HG03060 (cell line): ENCODE data around the gene KRT13.

ENCODE experiments used
- ATAC-seq: cut with Tn5 transposase; IDR thresholded peaks from one replicate; pipeline ENCODE4 v1.9.1; 2021; ENCODE audit warnings: low read depth, moderate number of reproducible peaks; ENCODE audit not compliant: unreplicated experiment

KRT13 gene

GRCh38 chr17:41521574-41522261, 16.3 kb upstream of the KRT13 start:
- no peak for ATAC-seq

GRCh38 chr17:41520821-41521521, 15.6 kb upstream of the KRT13 start:
- ATAC-seq, result no peak

GRCh38 chr17:41519501-41520224, 14.3 kb upstream of the KRT13 start:
- no peak for ATAC-seq

DNA sequence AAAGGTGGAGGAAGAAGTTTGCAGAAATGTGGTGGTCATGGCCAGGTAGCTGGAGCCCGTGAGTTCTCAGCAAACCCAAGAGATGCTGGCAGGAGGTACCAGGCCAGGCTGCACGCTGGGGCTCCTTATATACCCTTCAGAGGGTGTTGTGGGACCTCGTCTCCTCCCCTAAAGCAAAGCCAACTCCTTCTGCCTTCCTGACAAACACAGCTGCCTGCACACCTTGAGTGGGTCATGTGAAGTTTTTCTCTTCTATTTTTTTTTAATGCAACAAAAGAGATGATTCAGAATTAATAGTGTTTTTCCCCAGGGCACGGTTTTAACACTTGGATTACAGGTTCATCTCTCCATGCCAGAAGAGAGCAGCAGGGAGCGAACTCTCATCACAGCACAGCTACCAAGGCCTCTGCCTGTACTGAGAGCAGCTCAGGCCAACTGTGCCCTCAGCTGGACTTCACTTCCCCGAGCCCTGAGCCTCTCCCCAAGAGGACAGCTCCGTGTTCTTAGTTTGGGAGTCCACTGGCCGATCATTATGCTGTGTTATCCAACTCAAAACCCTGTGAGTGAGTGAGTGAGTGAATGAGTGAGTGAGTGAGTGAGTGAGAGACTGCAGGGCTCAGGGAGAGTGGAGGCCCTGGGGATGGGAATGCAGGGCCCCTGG, 13.5 kb upstream of the KRT13 start, which contains the start of gene KRT15:
TSS of gene KRT15 (minus strand) at position 102 of the 661 bp plus-strand sequence. CDS start at position 39, 63 bp downstream.
- no peak for ATAC-seq

GRCh38 chr17:41518031-41518430, 12.6 kb upstream of the KRT13 start:
- ATAC-seq, result no peak

DNA sequence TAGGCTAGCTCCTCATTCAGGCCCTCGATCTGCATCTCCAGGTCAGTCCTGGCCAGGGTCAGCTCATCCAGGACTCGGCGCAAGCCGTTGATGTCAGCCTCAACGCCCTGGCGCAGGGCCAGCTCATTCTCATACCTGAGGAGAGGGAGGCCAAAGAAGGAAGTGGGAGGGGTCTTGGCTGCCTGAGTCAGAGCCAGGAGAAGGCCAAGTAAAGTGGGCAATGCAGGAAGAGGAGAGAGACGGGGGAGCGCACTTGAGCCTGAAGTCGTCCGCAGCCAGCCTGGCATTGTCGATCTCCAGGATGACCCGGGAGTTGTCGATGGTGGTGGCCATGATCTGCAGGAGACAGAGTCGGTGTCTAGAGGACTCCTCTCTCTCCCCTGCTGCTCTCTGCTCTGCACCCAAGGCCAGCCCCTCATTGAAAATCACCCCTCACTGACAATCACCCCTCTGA, 11.4 kb upstream of the KRT13 start:
- no peak for ATAC-seq

- ATAC-seq, result no peak
These were observed 10.9 kb upstream of the KRT13 start for GRCh38 chr17:41516147-41516829.

DNA sequence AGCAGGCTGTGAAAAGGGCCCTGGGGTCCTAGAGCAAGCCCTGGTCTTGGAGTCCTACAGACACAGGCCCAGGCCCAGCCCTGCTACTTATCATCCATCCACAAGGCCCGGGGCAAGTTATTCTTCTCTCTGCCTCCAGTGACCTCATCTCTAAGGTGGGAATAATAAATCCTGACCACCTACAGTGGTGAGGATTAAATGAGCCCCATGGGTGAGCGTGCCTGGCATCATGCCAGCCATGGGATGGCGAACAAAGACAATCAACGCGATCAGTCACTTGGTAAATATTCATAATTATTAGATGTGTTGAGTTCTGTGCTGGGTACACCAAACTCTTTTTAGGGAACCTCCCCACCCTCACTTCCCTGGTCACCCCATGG, 7.7 kb upstream of the KRT13 start:
- ATAC-seq, result no peak

GRCh38 chr17:41512546-41513167, 7.2 kb upstream of the KRT13 start:
- ATAC-seq, result no peak

DNA sequence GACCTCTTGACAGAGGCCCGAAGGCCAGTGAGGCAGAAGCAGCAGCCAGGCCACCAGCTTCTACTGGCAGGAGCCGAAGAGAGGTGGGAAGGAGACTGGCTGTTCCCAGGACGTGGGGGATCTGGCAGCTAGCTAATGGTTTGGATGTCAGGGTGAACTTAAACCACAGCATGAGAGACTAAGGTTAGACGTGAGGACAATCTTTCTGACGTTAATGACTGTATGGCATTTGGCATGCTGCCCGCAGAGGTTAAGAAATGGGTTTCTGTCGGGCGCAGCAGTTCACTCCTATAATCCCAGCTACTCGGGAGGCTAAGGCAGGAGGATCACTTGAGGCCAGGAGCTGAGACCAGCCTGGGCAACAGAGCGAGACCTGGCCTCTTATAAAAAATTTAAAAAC, 6.3 kb upstream of the KRT13 start:
- ATAC-seq, result no peak

GRCh38 chr17:41511116-41511515, 5.7 kb upstream of the KRT13 start:
- ATAC-seq, result no peak

GRCh38 chr17:41510251-41511065, 5.0 kb upstream of the KRT13 start:
- no peak for ATAC-seq

DNA sequence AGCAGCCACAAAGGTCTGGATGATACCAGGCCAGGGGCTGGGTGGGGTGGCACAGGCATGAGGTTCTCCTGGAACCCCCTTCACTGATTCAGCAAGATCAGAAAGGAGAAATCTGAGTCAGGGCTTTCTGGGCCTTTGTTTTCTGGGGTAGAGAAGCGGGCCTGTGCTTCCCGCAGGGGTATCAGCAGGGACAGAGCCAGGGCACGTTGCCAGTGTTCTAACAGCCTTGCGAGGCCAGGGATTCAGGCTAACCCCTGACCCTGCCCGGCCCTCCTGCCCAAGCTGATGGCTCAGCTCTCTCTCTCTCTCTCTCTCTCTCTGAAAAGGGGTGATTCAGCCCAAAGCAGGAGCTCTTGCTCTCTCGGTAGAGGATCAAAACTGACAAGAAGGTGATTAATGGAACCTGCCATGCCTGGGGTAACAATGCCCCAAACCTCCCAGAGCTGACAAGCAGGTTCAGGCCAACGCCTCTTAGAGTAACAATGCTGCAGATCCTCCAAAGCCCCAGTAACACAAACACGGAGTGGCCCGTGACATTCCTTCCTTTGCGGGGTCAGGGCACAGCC, 2.0 kb upstream of the KRT13 start:
- ATAC-seq, result no peak

DNA sequence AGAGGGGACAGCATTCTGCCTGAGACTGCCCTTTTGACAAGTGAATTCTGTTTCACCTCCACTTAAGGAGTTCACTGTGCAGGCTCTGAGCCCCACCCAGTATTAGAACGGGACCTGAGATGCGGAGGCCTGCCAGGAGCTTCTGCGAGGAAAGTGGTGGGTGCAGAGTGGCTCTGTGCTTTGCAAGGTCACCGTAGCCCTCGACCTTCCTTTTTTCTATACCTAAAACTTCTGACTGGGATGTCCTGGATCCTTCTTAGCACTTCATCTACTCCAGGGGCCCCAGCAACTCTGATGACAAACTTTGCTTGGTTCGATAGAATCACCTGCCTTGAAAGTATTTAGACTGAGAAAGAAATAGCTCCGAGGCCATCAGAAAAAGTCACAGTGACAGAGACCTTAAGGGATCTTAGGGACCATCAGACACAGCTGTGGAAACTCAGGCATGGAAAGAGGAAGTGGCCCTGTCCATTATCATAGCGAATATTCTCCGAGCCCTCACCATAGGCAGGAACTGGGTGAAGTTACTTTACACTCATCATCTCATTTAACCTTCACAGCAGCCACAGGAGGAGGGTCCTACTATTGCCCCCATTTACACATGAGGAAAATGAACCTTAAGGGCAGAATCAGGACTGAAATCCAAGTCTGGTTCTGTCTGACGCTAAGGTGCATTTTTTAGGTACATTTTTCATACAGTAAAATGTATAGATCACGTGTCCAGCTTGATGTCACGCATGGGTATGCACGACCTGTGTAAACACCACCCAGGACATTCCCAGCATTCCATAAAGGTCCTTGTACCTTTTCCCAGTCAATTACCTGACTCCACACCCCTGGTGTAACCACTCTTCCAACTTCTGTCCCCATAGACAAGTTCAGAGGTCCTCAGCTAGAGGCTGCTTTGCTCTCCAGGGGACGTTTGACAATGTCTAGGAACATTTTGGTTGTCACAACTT, 676 bp upstream of the KRT13 start:
- no peak for ATAC-seq

DNA sequence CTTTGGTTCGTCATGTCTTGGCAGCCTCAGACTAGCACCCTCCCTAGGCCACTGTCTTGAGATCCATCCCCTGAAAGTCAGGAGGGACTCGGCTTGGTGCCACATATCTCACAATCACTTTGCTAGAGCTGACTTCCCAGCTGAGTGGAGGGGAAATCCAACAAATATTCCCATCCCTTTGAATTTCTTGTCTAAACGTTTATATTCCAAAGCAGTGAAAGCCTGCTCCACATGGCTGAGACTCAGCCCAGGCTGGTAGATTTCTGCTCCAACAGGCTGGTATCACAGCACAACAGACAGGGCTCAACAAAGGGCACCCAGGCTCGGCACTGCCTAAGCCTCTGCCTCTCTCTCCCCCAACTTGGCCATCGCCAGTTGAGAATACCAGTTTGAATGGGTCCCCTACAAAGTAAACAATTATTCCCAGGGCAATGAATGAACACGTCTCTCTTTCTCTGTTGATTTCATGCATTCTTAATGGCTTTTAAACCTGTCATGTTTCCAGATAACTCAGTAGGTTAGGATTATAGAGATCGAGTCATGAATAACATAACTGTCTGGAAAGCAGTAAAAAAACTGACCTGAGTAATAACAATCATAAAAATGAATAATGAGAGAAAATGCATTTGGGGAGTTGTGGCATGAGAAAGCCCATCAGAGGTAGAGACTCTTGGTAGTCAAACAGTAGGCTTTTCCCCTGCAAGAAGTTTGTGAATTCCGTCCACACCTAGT, 1.0 kb downstream of the KRT13 start:
- no peak for ATAC-seq

DNA sequence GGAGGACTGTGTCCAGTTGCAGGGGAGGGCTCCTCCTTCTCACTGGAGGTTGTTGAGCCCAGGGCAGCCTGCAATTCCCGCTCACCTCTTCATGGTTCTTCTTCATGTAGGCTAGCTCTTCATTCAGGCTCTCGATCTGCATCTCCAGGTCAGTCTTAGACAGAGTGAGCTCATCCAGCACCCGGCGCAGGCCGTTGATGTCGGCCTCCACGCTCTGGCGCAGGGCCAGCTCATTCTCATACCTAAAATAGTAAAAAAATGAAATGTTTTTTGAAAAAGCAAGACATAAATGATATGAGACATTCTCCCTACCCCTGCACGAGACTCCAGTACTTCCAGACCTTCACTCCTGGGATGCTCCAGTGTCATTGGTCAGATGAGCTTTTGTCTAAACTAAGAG, 2.2 kb downstream of the KRT13 start:
- ATAC-seq, result no peak
